Activated CD8-positive, alpha-beta memory T cell treated with anti-CD3 and anti-CD28 coated beads, Interleukin-2, amount 50 U/mL, for 24 hours (primary cell): ENCODE results near the gene ADISSP.

Source experiments
- DNase-seq: peaks from one replicate; pipeline ENCODE4 v3.0.0-alpha.2; 2020; ENCODE audit errors: extremely low read depth

ADISSP gene

GRCh38 chr20:3755269-3755668 lies 12.3 kb downstream of the ADISSP start:
- no peak for DNase-seq

- DNase-seq, result no peak
Measured at GRCh38 chr20:3754276-3754630, 13.3 kb downstream of the ADISSP start.

GRCh38 chr20:3753501-3754275 lies 13.9 kb downstream of the ADISSP start:
- DNase-seq, result no peak

- DNase-seq, result no peak
Measured at GRCh38 chr20:3753098-3753497, 14.5 kb downstream of the ADISSP start.

- no peak for DNase-seq
Measured at GRCh38 chr20:3752386-3752759, 15.2 kb downstream of the ADISSP start.

GRCh38 chr20:3751675-3752385 lies 15.7 kb downstream of the ADISSP start:
- no peak for DNase-seq

GRCh38 chr20:3751305-3751674 lies 16.3 kb downstream of the ADISSP start:
- DNase-seq, result no peak

GRCh38 chr20:3749689-3750531 lies 17.6 kb downstream of the ADISSP start:
- DNase-seq, result no peak

GRCh38 chr20:3749087-3749688 lies 18.4 kb downstream of the ADISSP start:
- no peak for DNase-seq

- no peak for DNase-seq
Measured at GRCh38 chr20:3748073-3748472, 19.5 kb downstream of the ADISSP start.

GRCh38 chr20:3747471-3747870 lies 20.1 kb downstream of the ADISSP start:
- DNase-seq, result no peak

GRCh38 chr20:3745686-3746173 lies 21.8 kb downstream of the ADISSP start:
- DNase-seq, result no peak

- DNase-seq, result no peak
Measured at GRCh38 chr20:3744806-3745685, 22.5 kb downstream of the ADISSP start.

GRCh38 chr20:3744037-3744436 lies 23.5 kb downstream of the ADISSP start:
- DNase-seq, result no peak

GRCh38 chr20:3743251-3743650 lies 24.3 kb downstream of the ADISSP start:
- no peak for DNase-seq

GRCh38 chr20:3741836-3742458 lies 25.6 kb downstream of the ADISSP start:
- no peak for DNase-seq

GRCh38 chr20:3740615-3741301 lies 26.8 kb downstream of the ADISSP start:
- no peak for DNase-seq

- no peak for DNase-seq
Measured at GRCh38 chr20:3739926-3740451, 27.6 kb downstream of the ADISSP start.

GRCh38 chr20:3739054-3739925 lies 28.3 kb downstream of the ADISSP start:
- DNase-seq, result no peak
